ENCODE data around the gene TCERG1. TPM values are rescaled to one million over a fixed set of nuclear protein-coding genes. Genes with fewer than 3 reads are reported as not detected.
A peak's percentile ranks its signal among the peaks of the same experiment; 100 is the strongest.

Gene TCERG1
- 34.1 and 41.3 TPM in 2 replicates for total RNA-seq (2014; rRNA removed; shearing (Covaris generic))
- polyA plus RNA-seq (2015; cell fraction: cytosol; rRNA removed), result 31.1 and 41.7 TPM in 2 replicates
- 329 and 344 TPM in 2 replicates for polyA plus RNA-seq (2015; cell fraction: nucleus; rRNA removed)

DNA sequence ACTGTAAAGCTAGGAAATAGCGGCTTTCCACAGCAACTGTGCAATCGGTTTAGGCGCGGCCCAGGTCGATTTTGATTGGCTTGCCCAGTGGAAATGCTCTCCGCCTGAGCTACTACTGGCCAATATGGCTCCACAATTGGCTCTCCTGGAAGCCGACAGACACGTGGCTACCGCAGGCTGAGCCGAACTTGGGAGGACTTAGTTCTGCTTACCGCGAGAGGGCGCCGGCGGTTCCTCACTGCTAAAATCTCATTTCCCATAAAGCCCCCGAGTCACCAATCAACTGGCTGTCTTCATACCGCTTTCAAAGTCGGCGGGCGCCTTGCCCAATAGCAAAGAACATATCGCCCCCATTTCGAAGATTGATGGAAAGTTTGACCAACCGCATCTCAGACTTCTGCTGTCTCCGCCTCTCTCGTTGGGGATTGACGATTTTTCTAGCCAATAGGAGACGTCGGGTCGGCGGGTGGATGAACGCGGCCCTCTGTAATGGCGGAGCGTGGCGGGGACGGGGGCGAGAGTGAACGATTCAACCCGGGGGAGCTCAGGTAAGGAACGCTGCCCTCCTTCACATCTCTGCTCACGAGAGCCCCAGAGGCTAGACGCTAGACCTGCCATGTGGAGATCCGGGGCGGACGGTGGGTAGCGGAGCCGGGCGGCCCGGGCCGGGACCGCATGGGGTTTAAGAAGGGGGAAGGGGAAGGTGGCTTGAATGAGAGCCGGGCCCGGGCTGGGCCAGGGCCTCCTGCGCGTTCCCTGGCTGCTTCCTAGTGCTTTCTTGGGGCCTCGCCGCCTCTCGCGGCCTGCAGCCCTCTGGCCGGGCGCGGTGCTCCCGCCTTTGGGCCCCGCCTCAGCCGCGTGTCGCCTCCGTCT is at the start of gene TCERG1:
TSS of gene TCERG1 (plus strand) at position 473 of the 873 bp plus-strand sequence. CDS start at position 490, 17 bp downstream.
- in situ Hi-C loops (cut with HindIII; ENCODE audit: low pct_unique_long_range_greater_than_20kb, low sequenced_read_pairs), result no loop called here
- DNase-seq (ENCODE audit: low read depth, low spot score), result peak; percentile 100

DNA sequence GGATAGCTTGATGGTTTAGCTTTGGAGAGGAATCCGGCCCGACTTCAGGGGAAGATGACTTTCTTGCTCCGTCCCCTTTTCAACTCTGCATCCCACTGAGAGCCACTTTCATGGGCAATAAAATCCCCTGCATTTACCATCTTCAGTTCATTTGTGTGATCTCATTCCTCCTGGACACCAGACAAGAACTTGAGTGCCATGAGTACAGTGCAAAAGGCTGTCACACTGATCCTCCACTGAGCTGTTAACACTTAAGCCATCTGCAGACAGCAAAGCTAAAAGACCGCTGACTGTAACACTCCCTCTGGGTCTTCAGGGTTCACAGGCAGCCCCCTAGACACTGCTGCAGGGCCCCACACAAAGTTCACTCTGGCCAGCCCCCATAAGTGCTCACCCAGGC is 48.3 kb upstream of the TCERG1 start:
- in situ Hi-C loops (cut with HindIII; ENCODE audit: low pct_unique_long_range_greater_than_20kb, low sequenced_read_pairs), result no loop called here
- no peak for DNase-seq (ENCODE audit: low read depth, low spot score)

GRCh38 chr5:146399481-146399880 is 47.7 kb upstream of the TCERG1 start:
- in situ Hi-C loops (cut with HindIII; ENCODE audit: low pct_unique_long_range_greater_than_20kb, low sequenced_read_pairs), result no loop called here
- no peak for DNase-seq (ENCODE audit: low read depth, low spot score)

DNA sequence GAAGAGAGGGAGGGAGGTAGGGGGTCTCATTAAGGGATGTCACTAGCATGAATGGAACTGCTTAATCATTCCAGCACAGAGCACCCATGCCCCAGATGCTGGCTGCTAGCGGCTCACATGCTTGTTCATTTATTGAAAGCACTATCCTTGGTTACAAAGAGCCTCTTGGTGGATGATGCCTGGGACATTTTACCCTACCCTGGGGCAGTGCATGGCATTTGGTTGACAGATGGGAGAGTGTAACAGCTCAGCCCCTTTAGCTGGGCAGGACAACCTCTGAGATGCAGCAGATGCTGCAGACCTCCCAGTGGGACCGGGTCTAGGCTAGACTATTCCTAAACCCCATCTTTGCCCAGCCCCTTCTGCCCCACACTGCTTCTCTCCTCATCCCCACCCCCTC is 46.9 kb upstream of the TCERG1 start:
- in situ Hi-C loops (cut with HindIII; ENCODE audit: low pct_unique_long_range_greater_than_20kb, low sequenced_read_pairs), result no loop called here
- DNase-seq (ENCODE audit: low read depth, low spot score), result peak; percentile 84

- in situ Hi-C loops (cut with HindIII; ENCODE audit: low pct_unique_long_range_greater_than_20kb, low sequenced_read_pairs), result no loop called here
- no peak for DNase-seq (ENCODE audit: low read depth, low spot score)
Measured at GRCh38 chr5:146401021-146401420, 46.1 kb upstream of the TCERG1 start.

- no peak for DNase-seq (ENCODE audit: low read depth, low spot score)
Measured at GRCh38 chr5:146402949-146403348, 44.2 kb upstream of the TCERG1 start.

DNA sequence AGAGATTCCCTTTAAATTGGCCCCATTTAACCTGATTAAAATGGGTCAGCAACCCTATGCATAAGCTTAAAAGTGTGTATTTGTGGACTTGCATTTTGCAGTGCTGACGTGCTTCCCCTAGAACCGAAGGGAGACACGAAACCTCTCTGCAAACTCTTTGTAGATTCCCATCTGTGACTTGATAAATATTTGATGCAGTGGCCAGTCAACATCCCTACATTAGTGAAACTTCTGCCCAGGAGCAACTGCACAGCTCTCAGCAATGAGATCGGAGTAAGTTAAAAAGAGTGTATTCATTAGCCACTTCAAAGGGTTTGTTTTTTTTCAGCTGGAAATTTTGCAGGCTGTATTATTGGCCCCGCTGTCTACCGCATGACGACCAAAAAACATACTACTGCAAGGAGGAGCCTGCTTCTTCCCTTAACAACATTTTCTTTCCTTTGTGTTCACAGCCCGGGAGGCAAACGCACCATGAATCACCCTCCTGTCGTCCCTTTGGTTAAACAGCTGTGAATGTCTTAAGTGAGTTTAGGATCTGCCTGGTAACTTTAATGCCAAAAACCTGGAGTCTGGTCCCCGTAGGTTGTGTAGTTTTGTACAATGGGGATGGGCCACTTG is 38.0 kb upstream of the TCERG1 start:
- in situ Hi-C loops (cut with HindIII; ENCODE audit: low pct_unique_long_range_greater_than_20kb, low sequenced_read_pairs), result no loop called here
- DNase-seq (ENCODE audit: low read depth, low spot score), result peak; percentile 90

More at GRCh38 chr5:146402949-146403348, 44.2 kb upstream of the TCERG1 start:
- in situ Hi-C loops (cut with HindIII; ENCODE audit: low pct_unique_long_range_greater_than_20kb, low sequenced_read_pairs), result no loop called here

GRCh38 chr5:146410272-146410671 is 36.9 kb upstream of the TCERG1 start:
- in situ Hi-C loops (cut with HindIII; ENCODE audit: low pct_unique_long_range_greater_than_20kb, low sequenced_read_pairs), result no loop called here
- no peak for DNase-seq (ENCODE audit: low read depth, low spot score)

- in situ Hi-C loops (cut with HindIII; ENCODE audit: low pct_unique_long_range_greater_than_20kb, low sequenced_read_pairs), result no loop called here
- no peak for DNase-seq (ENCODE audit: low read depth, low spot score)
Measured at GRCh38 chr5:146419696-146420095, 27.4 kb upstream of the TCERG1 start.

DNA sequence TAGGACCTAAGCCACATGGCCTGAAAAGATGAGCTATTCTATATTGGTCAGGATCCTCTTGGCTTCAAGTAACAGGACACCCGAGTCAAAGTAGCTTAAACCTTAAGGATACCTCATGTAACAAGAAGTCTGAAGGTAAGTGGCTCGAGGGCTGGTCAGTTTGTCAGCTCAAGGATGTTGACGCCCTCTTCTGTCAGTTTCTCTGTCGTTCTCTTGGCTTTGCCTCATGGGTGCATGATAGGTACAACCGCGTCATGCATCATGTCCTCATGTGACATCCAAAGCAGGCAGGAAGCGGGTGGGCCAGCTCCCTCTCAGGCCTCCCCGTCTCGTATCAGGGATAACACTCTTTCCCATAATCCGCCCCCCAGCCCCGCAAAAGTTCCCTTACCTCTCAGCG is 22.1 kb upstream of the TCERG1 start:
- in situ Hi-C loops (cut with HindIII; ENCODE audit: low pct_unique_long_range_greater_than_20kb, low sequenced_read_pairs), result no loop called here
- peak; percentile 67 for DNase-seq (ENCODE audit: low read depth, low spot score)

DNA sequence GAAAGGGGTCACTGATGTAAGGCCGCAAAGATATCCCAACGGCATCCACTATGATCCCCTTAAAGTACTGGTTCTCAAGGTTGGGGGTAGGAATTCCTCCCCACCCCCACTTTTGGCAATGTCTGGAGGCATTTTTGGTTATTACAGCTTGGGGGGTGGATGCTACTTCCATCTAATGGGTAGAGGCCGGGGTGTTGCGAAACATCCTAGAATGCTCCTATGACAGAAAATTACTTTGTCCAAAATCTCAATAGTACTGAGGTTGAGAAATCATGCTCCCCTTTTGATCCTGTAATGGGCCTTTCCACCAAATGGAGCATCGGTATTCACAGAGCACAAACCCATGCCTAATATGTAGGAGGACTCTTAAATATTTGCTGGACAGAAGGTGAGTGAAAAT is 20.8 kb upstream of the TCERG1 start:
- in situ Hi-C loops (cut with HindIII; ENCODE audit: low pct_unique_long_range_greater_than_20kb, low sequenced_read_pairs), result no loop called here
- DNase-seq (ENCODE audit: low read depth, low spot score), result no peak

- peak; percentile 67 for DNase-seq (ENCODE audit: low read depth, low spot score)
- in situ Hi-C loops (cut with HindIII; ENCODE audit: low pct_unique_long_range_greater_than_20kb, low sequenced_read_pairs), result no loop called here
Measured at GRCh38 chr5:146426853-146427618, 20.1 kb upstream of the TCERG1 start.

- no peak for DNase-seq (ENCODE audit: low read depth, low spot score)
- in situ Hi-C loops (cut with HindIII; ENCODE audit: low pct_unique_long_range_greater_than_20kb, low sequenced_read_pairs), result no loop called here
Measured at GRCh38 chr5:146427619-146427997, 19.5 kb upstream of the TCERG1 start.

DNA sequence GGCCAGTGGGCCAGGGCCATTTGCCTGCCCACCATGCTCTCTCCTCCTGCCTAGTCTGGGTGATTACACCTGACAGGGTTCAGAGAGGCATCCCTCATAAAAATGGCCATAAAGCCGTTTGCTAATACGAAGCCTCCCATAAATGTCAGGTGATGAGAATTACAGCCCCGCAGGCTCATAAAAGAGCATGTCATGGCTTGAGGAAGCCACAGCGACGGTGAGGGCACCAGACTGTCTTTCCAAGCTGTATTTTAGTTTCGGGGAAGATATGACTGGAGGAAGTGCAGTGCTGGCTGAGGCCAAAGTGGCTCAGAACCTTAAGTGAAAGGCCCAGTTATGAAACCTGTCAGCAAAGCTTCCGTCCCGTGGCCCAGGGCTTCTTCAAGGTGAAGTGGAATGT is 18.5 kb upstream of the TCERG1 start:
- in situ Hi-C loops (cut with HindIII; ENCODE audit: low pct_unique_long_range_greater_than_20kb, low sequenced_read_pairs), result no loop called here
- no peak for DNase-seq (ENCODE audit: low read depth, low spot score)

DNA sequence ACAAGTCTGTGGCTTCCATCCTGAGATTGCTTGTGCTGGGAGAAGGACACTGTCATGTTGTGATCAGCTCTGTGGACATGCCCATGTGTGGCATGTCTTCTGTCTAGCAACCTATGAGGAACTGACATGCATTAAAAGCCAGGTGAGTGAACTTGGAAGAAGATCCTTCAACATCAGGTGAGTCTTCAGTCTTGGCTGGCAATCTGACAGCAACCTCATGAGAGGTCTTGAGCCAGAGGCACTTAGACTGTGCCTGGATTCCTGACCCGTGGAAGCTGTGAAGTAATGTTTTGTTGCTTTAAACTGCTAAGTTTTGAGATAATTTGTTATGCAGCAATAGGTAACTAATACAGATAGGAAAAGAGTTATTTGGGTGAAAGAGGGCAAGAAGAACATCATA is 6.8 kb upstream of the TCERG1 start:
- DNase-seq (ENCODE audit: low read depth, low spot score), result no peak
- in situ Hi-C loops (cut with HindIII; ENCODE audit: low pct_unique_long_range_greater_than_20kb, low sequenced_read_pairs), result no loop called here

DNA sequence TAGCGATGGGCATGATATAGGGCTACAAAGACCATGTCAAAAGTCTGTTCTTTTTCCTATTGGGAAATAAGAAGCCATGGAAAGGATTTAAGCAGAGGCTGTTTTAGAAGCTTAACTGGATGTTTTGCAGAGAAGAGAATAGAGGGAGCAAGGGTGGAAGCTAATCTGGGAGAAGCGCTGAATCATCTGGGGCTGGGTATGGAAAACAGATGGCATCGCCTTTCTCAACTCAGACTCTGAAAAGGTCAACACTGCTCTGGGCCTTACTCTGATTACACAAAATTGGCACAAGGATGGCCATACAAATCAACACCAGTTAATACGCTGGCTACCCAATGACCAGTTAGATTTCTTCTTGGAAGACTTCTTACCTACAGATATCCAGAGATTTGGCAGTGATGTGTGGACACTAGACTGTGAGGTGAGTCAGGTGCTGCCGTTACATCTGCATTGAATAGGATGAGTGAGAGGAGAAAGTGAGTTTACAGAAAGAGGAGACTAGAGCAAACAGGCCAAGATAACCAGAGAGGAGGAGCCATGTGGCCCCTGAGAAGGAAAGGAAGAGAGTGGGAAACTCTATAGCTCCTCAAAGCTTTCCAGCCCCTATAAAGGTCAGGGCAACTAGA is 6.2 kb upstream of the TCERG1 start:
- DNase-seq (ENCODE audit: low read depth, low spot score), result no peak
- in situ Hi-C loops (cut with HindIII; ENCODE audit: low pct_unique_long_range_greater_than_20kb, low sequenced_read_pairs), result no loop called here

- in situ Hi-C loops (cut with HindIII; ENCODE audit: low pct_unique_long_range_greater_than_20kb, low sequenced_read_pairs), result no loop called here
- DNase-seq (ENCODE audit: low read depth, low spot score), result no peak
Measured at GRCh38 chr5:146441896-146442295, 5.2 kb upstream of the TCERG1 start.
